H9 (cell line): ENCODE measurements around the gene CRMP1. TPM values are rescaled to one million over a fixed set of nuclear protein-coding genes. Genes with fewer than 3 reads are reported as not detected.

Experiments used
- DNase-seq: peaks from one replicate; pipeline ENCODE4 v3.0.0-alpha.2; 2017
- H2AFZ ChIP-seq: one replicate; pipeline ENCODE4 v1.6.1; 2013; ENCODE audit warnings: mild to moderate bottlenecking, low read length, control low read depth, moderate library complexity
- H2AK5ac ChIP-seq: 2 replicates; pipeline ENCODE4 v1.6.1; 2013; ENCODE audit warnings: low read length, control low read depth, mixed read lengths; ENCODE audit not compliant: insufficient read length
- H2BK120ac ChIP-seq: one replicate; pipeline ENCODE4 v1.6.1; 2013; ENCODE audit warnings: low read depth, mild to moderate bottlenecking, low read length, control low read depth, inconsistent platforms; ENCODE audit not compliant: poor library complexity, severe bottlenecking
- H2BK12ac ChIP-seq: 2 replicates; pipeline ENCODE4 v1.6.1; 2013; ENCODE audit warnings: low read length, control low read depth, mixed read lengths, low read depth; ENCODE audit not compliant: insufficient read length
- H2BK15ac ChIP-seq: 2 replicates; pipeline ENCODE4 v1.6.1; 2013; ENCODE audit warnings: low read depth, low read length, control low read depth
- H2BK20ac ChIP-seq: one replicate; pipeline ENCODE4 v1.6.1; 2013; ENCODE audit warnings: low read depth, mild to moderate bottlenecking, low read length, control low read depth, inconsistent platforms; ENCODE audit not compliant: poor library complexity, severe bottlenecking
- H2BK5ac ChIP-seq: 2 replicates; pipeline ENCODE4 v1.6.1; 2013; ENCODE audit warnings: low read length, control low read depth, mixed read lengths; ENCODE audit not compliant: insufficient read length
- H3K14ac ChIP-seq: 2 replicates; pipeline ENCODE4 v1.6.1; 2013; ENCODE audit warnings: low read length, control low read depth; ENCODE audit not compliant: insufficient read depth
- H3K18ac ChIP-seq: 2 replicates; pipeline ENCODE4 v1.6.1; 2013; ENCODE audit warnings: low read depth, mild to moderate bottlenecking, mixed read lengths, low read length, control low read depth; ENCODE audit not compliant: insufficient read length
- H3K23ac ChIP-seq: 2 replicates; pipeline ENCODE4 v1.6.1; 2013; ENCODE audit warnings: low read length, control low read depth, mixed read lengths, low read depth; ENCODE audit not compliant: insufficient read length
- H3K23me2 ChIP-seq: 2 replicates; pipeline ENCODE4 v1.6.1; 2013; ENCODE audit warnings: low read depth, mild to moderate bottlenecking, mixed read lengths, low read length, control low read depth; ENCODE audit not compliant: insufficient read length, poor library complexity, severe bottlenecking
- H3K27ac ChIP-seq: 2 replicates; pipeline ENCODE4 v1.5.1; 2013; ENCODE audit warnings: low read length, control low read depth, mixed read lengths, low read depth; ENCODE audit not compliant: insufficient read length
- H3K27me3 ChIP-seq: 2 replicates; pipeline ENCODE4 v1.6.1; 2013; ENCODE audit warnings: low read length, control low read depth, inconsistent platforms; ENCODE audit not compliant: insufficient read depth
- H3K4ac ChIP-seq: 2 replicates; pipeline ENCODE4 v1.6.1; 2013; ENCODE audit warnings: low read depth, mild to moderate bottlenecking, control low read depth, inconsistent platforms, low read length, moderate library complexity
- H3K4me1 ChIP-seq: 2 replicates; pipeline ENCODE4 v1.6.1; 2013; ENCODE audit warnings: low read length, control low read depth, inconsistent platforms; ENCODE audit not compliant: insufficient read depth
- H3K4me2 ChIP-seq: 2 replicates; pipeline ENCODE4 v1.6.1; 2013; ENCODE audit warnings: low read length, control low read depth, mixed read lengths; ENCODE audit not compliant: insufficient read length, insufficient read depth
- H3K56ac ChIP-seq: 2 replicates; pipeline ENCODE4 v1.6.1; 2013; ENCODE audit warnings: low read depth, mild to moderate bottlenecking, mixed read lengths, low read length, control low read depth; ENCODE audit not compliant: insufficient read length
- H3K79me1 ChIP-seq: 2 replicates; pipeline ENCODE4 v1.6.1; 2013; ENCODE audit warnings: low read depth, mild to moderate bottlenecking, moderate library complexity, low read length, control low read depth, inconsistent platforms; ENCODE audit not compliant: insufficient read depth, poor library complexity, severe bottlenecking
- H3K79me2 ChIP-seq: 2 replicates; pipeline ENCODE4 v1.6.1; 2013; ENCODE audit warnings: low read length, control low read depth, inconsistent platforms; ENCODE audit not compliant: insufficient read depth
- H3K9ac ChIP-seq: 2 replicates; pipeline ENCODE4 v1.6.1; 2013; ENCODE audit warnings: low read length, control low read depth, mixed read lengths; ENCODE audit not compliant: insufficient read length; ENCODE audit errors: extremely low read depth
- H3K9me3 ChIP-seq: one replicate; pipeline ENCODE4 v1.6.1; 2013; ENCODE audit warnings: low read depth, low read length, inconsistent platforms; ENCODE audit not compliant: control insufficient read depth
- H3T11ph ChIP-seq: one replicate; pipeline ENCODE4 v1.6.1; 2013; ENCODE audit warnings: mild to moderate bottlenecking, low read length, control low read depth, inconsistent platforms
- H4K20me1 ChIP-seq: one replicate; pipeline ENCODE4 v1.6.1; 2013; ENCODE audit not compliant: control insufficient read depth, insufficient read length, insufficient read depth
- H4K5ac ChIP-seq: 2 replicates; pipeline ENCODE4 v1.6.1; 2013; ENCODE audit warnings: low read depth, mild to moderate bottlenecking, mixed read lengths, low read length, control low read depth; ENCODE audit not compliant: insufficient read length
- H4K8ac ChIP-seq: replicated peaks from 2 replicates; pipeline ENCODE4 v1.6.1; 2013; ENCODE audit warnings: low read length, control low read depth, mixed read lengths, low read depth; ENCODE audit not compliant: insufficient read length
- H4K91ac ChIP-seq: 2 replicates; pipeline ENCODE4 v1.6.1; 2013; ENCODE audit warnings: low read depth, mild to moderate bottlenecking, moderate library complexity, mixed read lengths, low read length, control low read depth; ENCODE audit not compliant: insufficient read length
- H3K27ac Mint-ChIP-seq, 3 experiments: 2 replicates in 2 of 3; 3 replicates in 1 of 3; pipeline ENCODE4 v1.8.0; 2020 to 2021; ENCODE audit warnings: mixed read lengths in 3 of 3, mild to moderate bottlenecking in 1 of 3, moderate library complexity in 1 of 3
- H3K27me3 Mint-ChIP-seq: 2 replicates; pipeline ENCODE4 v1.8.0; 2021; ENCODE audit warnings: low read depth, mild to moderate bottlenecking, moderate library complexity, mixed read lengths
- H3K36me3 Mint-ChIP-seq, 3 experiments: 2 replicates in 2 of 3; 3 replicates in 1 of 3; pipeline ENCODE4 v1.8.0; 2020 to 2021; ENCODE audit warnings: low read depth in 3 of 3, mixed read lengths in 3 of 3; ENCODE audit not compliant: insufficient read depth in 1 of 3
- H3K4me1 Mint-ChIP-seq, 2 experiments: 2 replicates each; pipeline ENCODE4 v1.8.0; 2020; ENCODE audit warnings: mixed read lengths in 2 of 2
- H3K4me3 Mint-ChIP-seq, 2 experiments: 2 replicates in 1 of 2; 3 replicates in 1 of 2; pipeline ENCODE4 v1.8.0; 2020 to 2021; ENCODE audit warnings: mild to moderate bottlenecking in 2 of 2, mixed read lengths in 2 of 2, moderate library complexity in 1 of 2
- H3K9me3 Mint-ChIP-seq, 2 experiments: 2 replicates in 1 of 2; 3 replicates in 1 of 2; pipeline ENCODE4 v1.8.0; 2020; ENCODE audit warnings: mild to moderate bottlenecking in 2 of 2, mixed read lengths in 2 of 2, moderate library complexity in 1 of 2
- WGBS: extraction: QIAGEN DNeasy Blood & Tissue Kit; methylation state at CpG from one replicate; pipeline ENCODE4 v1.1.7; 2013; ENCODE audit warnings: missing lambda C conversion rate, low lambda C conversion rate, mixed read lengths; ENCODE audit not compliant: insufficient read length; ENCODE audit errors: extremely low coverage; 5-methylcytosine and 5-hydroxymethylcytosine counted together
- total RNA-seq: library from RNA; stranded (reverse); gene quantifications from 2 replicates; pipeline ENCODE4 v1.2.1, GENCODE V29; 2021
- TF ChIP-seq, protein P1 (sequence below): fragments of 200-600 bp; sonication (generic); conservative IDR thresholded peaks from 3 replicates; pipeline ENCODE4 v1.8.0; 2021; ENCODE audit warnings: antibody characterized with exemption, mild to moderate bottlenecking

Gene CRMP1
- total RNA-seq, 1 experiment from 2014 or later = 71.6 TPM

DNA sequence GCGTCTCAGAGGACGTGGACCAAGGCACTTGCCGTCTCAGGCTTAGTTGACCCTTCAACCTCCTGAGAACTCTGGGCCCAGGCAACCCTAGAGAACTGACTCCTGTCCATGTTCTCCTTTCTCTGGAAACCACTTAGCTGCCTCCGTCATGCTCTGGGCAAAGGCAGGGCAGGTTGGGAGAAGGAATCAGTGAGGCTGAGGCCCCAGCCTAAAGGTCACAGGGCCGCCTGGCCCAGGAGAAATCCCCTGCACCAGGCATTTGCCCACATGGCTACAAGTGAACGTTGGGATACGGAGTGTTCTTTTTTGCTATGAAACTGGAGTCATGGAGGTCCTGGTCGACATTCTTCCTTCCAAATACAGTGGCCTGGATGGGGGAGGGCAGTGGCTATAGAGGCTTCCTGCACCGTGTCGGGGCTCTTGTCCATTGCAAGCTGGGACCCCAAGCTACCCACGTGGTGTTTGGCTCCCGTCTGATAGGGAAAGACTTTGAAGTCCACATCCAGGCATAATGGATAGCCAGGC is 76.0 kb downstream of the CRMP1 start:
- Histone ChIP-seq H3K18ac (no peak overlapping the region), H4K8ac (no peak overlapping the region), H2BK20ac (no peak overlapping the region), H4K20me1 (no peaks in the 10 kb centered on the region), H3K27ac (no peak overlapping the region), H2AK5ac (no peak overlapping the region), H2BK120ac (no peak overlapping the region), H2BK5ac (no peak overlapping the region), H4K91ac (no peak overlapping the region), H2BK12ac (no peak overlapping the region), H3K23ac (no peak overlapping the region), H3K79me2 (no peaks in the 10 kb centered on the region), H3T11ph (no peak overlapping the region), H3K4me1 (no peaks in the 10 kb centered on the region), H3K56ac (no peak overlapping the region), H3K14ac (no peak overlapping the region), H3K9me3 (no peaks in the 10 kb centered on the region), H4K5ac (no peak overlapping the region), H2BK15ac (no peak overlapping the region), H3K23me2 (no peaks in the 10 kb centered on the region), H3K4ac (no peak overlapping the region), H3K27me3 (no peaks in the 10 kb centered on the region), H3K4me2 (no peak overlapping the region), H3K9ac (no peak overlapping the region), H2AFZ (no peak overlapping the region), H3K79me1 (no peaks in the 10 kb centered on the region)
- H3K27me3 Mint-ChIP-seq = no peaks in the 10 kb centered on the region
- H3K9me3 Mint-ChIP-seq = no peaks in the 10 kb centered on the region
- H3K4me3 Mint-ChIP-seq = no peak overlapping the region
- H3K4me1 Mint-ChIP-seq = peaks cover 4 to 6% of the 10 kb centered on the region in 2 experiments; a peak in 1 of 4 replicates
- H3K27ac Mint-ChIP-seq = peak overlapping the region in 1 of 3 experiments; percentile 44; a peak in 2 of 7 replicates
- peaks cover 49 to 57% (median 56%) of the 10 kb centered on the region in 3 experiments for H3K36me3 Mint-ChIP-seq
- WGBS = no CpG with 5 or more reads among the region's 12 CpGs
- no peak for DNase-seq
- TF ChIP-seq, protein P1, sequence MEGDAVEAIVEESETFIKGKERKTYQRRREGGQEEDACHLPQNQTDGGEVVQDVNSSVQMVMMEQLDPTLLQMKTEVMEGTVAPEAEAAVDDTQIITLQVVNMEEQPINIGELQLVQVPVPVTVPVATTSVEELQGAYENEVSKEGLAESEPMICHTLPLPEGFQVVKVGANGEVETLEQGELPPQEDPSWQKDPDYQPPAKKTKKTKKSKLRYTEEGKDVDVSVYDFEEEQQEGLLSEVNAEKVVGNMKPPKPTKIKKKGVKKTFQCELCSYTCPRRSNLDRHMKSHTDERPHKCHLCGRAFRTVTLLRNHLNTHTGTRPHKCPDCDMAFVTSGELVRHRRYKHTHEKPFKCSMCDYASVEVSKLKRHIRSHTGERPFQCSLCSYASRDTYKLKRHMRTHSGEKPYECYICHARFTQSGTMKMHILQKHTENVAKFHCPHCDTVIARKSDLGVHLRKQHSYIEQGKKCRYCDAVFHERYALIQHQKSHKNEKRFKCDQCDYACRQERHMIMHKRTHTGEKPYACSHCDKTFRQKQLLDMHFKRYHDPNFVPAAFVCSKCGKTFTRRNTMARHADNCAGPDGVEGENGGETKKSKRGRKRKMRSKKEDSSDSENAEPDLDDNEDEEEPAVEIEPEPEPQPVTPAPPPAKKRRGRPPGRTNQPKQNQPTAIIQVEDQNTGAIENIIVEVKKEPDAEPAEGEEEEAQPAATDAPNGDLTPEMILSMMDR = no peak
